ENCODE results near the gene MTFR1L.

The MTFR1L gene

GRCh38 chr1:25779388-25779787 is 40.4 kb upstream of the MTFR1L start:
- Histone ChIP-seq H3K9me3 (ENCODE audit: control insufficient read depth in 1 of 2, low read length in 2 of 2) (no peaks in the 10 kb centered on the region), H3K36me3 (ENCODE audit: control insufficient read depth in 1 of 2, insufficient read depth in 2 of 2, low read length in 2 of 2) (no peaks in the 10 kb centered on the region), H3K27me3 (ENCODE audit: control insufficient read depth in 1 of 2, insufficient read depth in 2 of 2, low read length in 2 of 2) (no peaks in the 10 kb centered on the region), H3K9ac (ENCODE audit: low read depth in 1 of 2, low read length in 2 of 2) (no peak overlapping the region), H3K4me3 (ENCODE audit: low read depth in 1 of 2, low read length in 2 of 2) (no peak overlapping the region), H3K4me1 (ENCODE audit: control insufficient read depth in 1 of 2, insufficient read depth in 2 of 2, low read length in 2 of 2) (peaks cover 12 to 14% of the 10 kb centered on the region in 2 donors), H3K27ac (ENCODE audit: low read depth, low read length) (no peak overlapping the region)

DNA sequence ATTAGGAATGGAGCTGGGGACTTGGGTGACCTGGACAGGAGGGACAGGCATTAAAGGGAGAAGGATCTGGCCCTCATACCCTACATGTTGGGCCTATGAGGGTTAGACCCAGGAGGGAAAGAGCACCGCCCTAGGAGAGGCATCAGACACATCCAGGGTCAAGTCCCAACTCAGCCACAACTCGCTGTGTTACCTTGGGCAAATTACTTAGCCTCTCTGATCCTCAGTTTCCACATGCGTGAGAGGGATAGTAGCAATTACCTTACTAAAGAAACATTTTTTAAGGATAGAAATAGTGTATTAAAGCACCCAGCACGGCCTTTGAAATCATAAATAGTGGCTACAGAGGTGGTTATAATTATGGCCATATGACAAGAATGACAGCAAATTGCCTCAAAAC is 39.9 kb upstream of the MTFR1L start:
- H3K9ac ChIP-seq (ENCODE audit: low read depth in 1 of 2, low read length in 2 of 2): no peak overlapping the region
- H3K9me3 ChIP-seq (ENCODE audit: control insufficient read depth in 1 of 2, low read length in 2 of 2): no peaks in the 10 kb centered on the region
- no peaks in the 10 kb centered on the region for H3K36me3 ChIP-seq (ENCODE audit: control insufficient read depth in 1 of 2, insufficient read depth in 2 of 2, low read length in 2 of 2)
- no peak overlapping the region for H3K4me3 ChIP-seq (ENCODE audit: low read depth in 1 of 2, low read length in 2 of 2)
- no peaks in the 10 kb centered on the region for H3K27me3 ChIP-seq (ENCODE audit: control insufficient read depth in 1 of 2, insufficient read depth in 2 of 2, low read length in 2 of 2)
- H3K27ac ChIP-seq (ENCODE audit: low read depth, low read length): no peak overlapping the region
- peaks cover 9 to 11% of the 10 kb centered on the region in 2 donors for H3K4me1 ChIP-seq (ENCODE audit: control insufficient read depth in 1 of 2, insufficient read depth in 2 of 2, low read length in 2 of 2)

DNA sequence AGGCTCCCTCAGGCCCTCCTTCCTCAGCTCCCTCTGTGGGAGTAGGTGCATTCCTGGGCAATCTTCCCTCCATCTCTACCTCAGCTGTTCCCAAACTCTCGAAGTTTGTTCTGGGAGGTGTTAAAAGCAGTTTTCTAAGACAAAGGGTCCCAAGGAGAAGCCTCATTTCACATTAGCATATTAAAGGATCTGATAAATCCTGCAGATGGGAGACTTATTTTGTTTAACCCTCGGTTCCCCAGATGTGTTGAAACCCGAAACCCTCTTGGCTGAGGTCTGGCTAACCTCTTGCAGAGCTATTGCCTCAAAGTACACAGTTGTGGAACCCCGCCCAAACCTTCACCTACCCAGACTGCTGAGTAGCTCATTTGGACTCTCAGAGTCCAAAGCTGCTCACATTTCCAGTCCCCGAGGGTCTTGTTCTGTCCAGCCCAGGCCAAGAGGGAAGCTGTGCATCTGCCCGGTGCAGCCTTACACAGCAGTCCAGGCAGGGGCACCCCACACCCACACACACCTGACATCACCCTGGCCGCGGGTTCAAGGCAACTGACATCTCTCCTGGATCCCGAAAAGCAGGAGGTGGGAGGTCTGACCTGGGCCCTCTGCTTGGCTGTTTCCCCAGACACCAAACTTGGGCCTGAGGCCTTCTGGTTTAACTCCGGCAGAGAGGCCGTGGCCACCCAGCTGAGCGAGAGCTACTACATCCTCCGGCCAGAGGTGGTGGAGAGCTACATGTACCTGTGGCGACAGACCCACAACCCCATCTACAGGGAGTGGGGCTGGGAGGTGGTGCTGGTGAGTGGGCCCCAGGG is 39.2 kb upstream of the MTFR1L start:
- H3K9ac ChIP-seq (ENCODE audit: low read depth in 1 of 2, low read length in 2 of 2): no peak overlapping the region
- no peak overlapping the region for H3K27ac ChIP-seq (ENCODE audit: low read depth, low read length)
- H3K36me3 ChIP-seq (ENCODE audit: control insufficient read depth in 1 of 2, insufficient read depth in 2 of 2, low read length in 2 of 2): no peaks in the 10 kb centered on the region
- no peaks in the 10 kb centered on the region for H3K27me3 ChIP-seq (ENCODE audit: control insufficient read depth in 1 of 2, insufficient read depth in 2 of 2, low read length in 2 of 2)
- H3K4me3 ChIP-seq (ENCODE audit: low read depth in 1 of 2, low read length in 2 of 2): no peak overlapping the region
- H3K9me3 ChIP-seq (ENCODE audit: control insufficient read depth in 1 of 2, low read length in 2 of 2): no peaks in the 10 kb centered on the region
- peaks cover 5 to 6% of the 10 kb centered on the region in 2 donors for H3K4me1 ChIP-seq (ENCODE audit: control insufficient read depth in 1 of 2, insufficient read depth in 2 of 2, low read length in 2 of 2)

DNA sequence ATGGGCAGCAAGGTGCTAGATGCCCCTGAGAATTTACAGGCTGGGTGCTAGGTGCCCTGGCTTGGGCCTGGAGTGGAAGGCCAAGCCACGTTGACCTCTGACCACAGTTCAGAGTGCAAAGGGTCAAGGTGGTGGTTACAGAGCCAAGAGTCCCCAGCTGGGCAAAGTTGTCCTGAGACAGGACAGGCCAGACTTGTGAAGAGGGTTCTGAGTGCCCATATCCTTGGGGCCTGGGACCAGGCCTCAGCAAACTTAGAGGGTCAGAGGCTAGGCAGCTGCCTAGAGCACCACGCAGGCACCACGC is 38.7 kb upstream of the MTFR1L start:
- no peak overlapping the region for H3K27ac ChIP-seq (ENCODE audit: low read depth, low read length)

DNA sequence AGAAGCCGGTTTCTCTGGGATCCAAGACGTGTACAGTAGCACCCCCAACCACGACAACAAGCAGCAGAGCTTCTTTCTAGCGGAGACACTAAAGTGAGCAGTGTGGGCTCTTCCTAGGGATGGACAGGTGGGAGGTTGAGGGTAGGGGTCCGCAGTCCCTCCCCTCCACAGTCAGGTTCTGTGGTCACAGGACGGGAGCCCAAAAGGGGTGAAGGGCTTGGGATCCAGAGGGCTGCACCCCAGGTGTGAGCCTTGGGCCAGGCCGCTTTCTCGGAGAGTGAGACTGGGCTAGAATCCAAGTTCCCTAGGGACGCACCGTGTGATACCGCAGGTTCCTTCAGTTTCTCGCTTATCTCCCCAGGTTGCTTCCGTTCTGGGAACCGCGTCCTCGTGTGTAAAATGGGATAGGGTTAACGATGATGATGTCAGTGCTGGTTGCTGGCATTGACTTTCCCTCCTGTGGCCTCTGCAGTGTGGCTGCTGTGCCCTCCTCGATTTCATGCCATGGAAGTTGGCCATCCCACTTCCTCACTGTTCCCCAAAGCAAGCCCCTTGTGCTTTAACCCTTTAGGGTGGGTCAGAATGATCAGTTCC is 37.0 kb upstream of the MTFR1L start:
- Histone ChIP-seq H3K9ac (ENCODE audit: low read depth in 1 of 2, low read length in 2 of 2) (no peak overlapping the region), H3K9me3 (ENCODE audit: control insufficient read depth in 1 of 2, low read length in 2 of 2) (no peaks in the 10 kb centered on the region), H3K27me3 (ENCODE audit: control insufficient read depth in 1 of 2, insufficient read depth in 2 of 2, low read length in 2 of 2) (no peaks in the 10 kb centered on the region), H3K27ac (ENCODE audit: low read depth, low read length) (no peak overlapping the region), H3K36me3 (ENCODE audit: control insufficient read depth in 1 of 2, insufficient read depth in 2 of 2, low read length in 2 of 2) (peaks cover 0 to 4% of the 10 kb centered on the region in 2 donors), H3K4me3 (ENCODE audit: low read depth in 1 of 2, low read length in 2 of 2) (no peak overlapping the region), H3K4me1 (ENCODE audit: control insufficient read depth in 1 of 2, insufficient read depth in 2 of 2, low read length in 2 of 2) (peaks cover 4 to 6% of the 10 kb centered on the region in 2 donors)

More for the DNA sequence above, 38.7 kb upstream of the MTFR1L start:
- no peak overlapping the region for H3K4me3 ChIP-seq (ENCODE audit: low read depth in 1 of 2, low read length in 2 of 2)
- no peaks in the 10 kb centered on the region for H3K36me3 ChIP-seq (ENCODE audit: control insufficient read depth in 1 of 2, insufficient read depth in 2 of 2, low read length in 2 of 2)
- no peak overlapping the region for H3K9ac ChIP-seq (ENCODE audit: low read depth in 1 of 2, low read length in 2 of 2)
- H3K4me1 ChIP-seq (ENCODE audit: control insufficient read depth in 1 of 2, insufficient read depth in 2 of 2, low read length in 2 of 2): peaks cover 4 to 6% of the 10 kb centered on the region in 2 donors
- H3K9me3 ChIP-seq (ENCODE audit: control insufficient read depth in 1 of 2, low read length in 2 of 2): no peaks in the 10 kb centered on the region
- H3K27me3 ChIP-seq (ENCODE audit: control insufficient read depth in 1 of 2, insufficient read depth in 2 of 2, low read length in 2 of 2): no peaks in the 10 kb centered on the region

- Histone ChIP-seq H3K9ac (ENCODE audit: low read depth in 1 of 2, low read length in 2 of 2) (no peak overlapping the region), H3K9me3 (ENCODE audit: control insufficient read depth in 1 of 2, low read length in 2 of 2) (no peaks in the 10 kb centered on the region), H3K27ac (ENCODE audit: low read depth, low read length) (no peak overlapping the region), H3K4me3 (ENCODE audit: low read depth in 1 of 2, low read length in 2 of 2) (no peak overlapping the region), H3K4me1 (ENCODE audit: control insufficient read depth in 1 of 2, insufficient read depth in 2 of 2, low read length in 2 of 2) (peaks cover 4 to 6% of the 10 kb centered on the region in 2 donors), H3K27me3 (ENCODE audit: control insufficient read depth in 1 of 2, insufficient read depth in 2 of 2, low read length in 2 of 2) (no peaks in the 10 kb centered on the region), H3K36me3 (ENCODE audit: control insufficient read depth in 1 of 2, insufficient read depth in 2 of 2, low read length in 2 of 2) (peaks cover 0 to 4% of the 10 kb centered on the region in 2 donors)
Observed at GRCh38 chr1:25784575-25785051, 35.1 kb upstream of the MTFR1L start.

GRCh38 chr1:25785333-25786067 is 34.3 kb upstream of the MTFR1L start:
- Histone ChIP-seq H3K4me3 (ENCODE audit: low read depth in 1 of 2, low read length in 2 of 2) (no peak overlapping the region), H3K9me3 (ENCODE audit: control insufficient read depth in 1 of 2, low read length in 2 of 2) (no peaks in the 10 kb centered on the region), H3K4me1 (ENCODE audit: control insufficient read depth in 1 of 2, insufficient read depth in 2 of 2, low read length in 2 of 2) (peaks cover 3% of the 10 kb centered on the region in 2 donors), H3K27me3 (ENCODE audit: control insufficient read depth in 1 of 2, insufficient read depth in 2 of 2, low read length in 2 of 2) (no peaks in the 10 kb centered on the region), H3K27ac (ENCODE audit: low read depth, low read length) (no peak overlapping the region), H3K9ac (ENCODE audit: low read depth in 1 of 2, low read length in 2 of 2) (no peak overlapping the region), H3K36me3 (ENCODE audit: control insufficient read depth in 1 of 2, insufficient read depth in 2 of 2, low read length in 2 of 2) (peaks cover 0 to 4% of the 10 kb centered on the region in 2 donors)

- Histone ChIP-seq H3K27ac (ENCODE audit: low read depth, low read length) (no peak overlapping the region), H3K36me3 (ENCODE audit: control insufficient read depth in 1 of 2, insufficient read depth in 2 of 2, low read length in 2 of 2) (peaks cover 0 to 4% of the 10 kb centered on the region in 2 donors), H3K4me3 (ENCODE audit: low read depth in 1 of 2, low read length in 2 of 2) (no peak overlapping the region), H3K9me3 (ENCODE audit: control insufficient read depth in 1 of 2, low read length in 2 of 2) (no peaks in the 10 kb centered on the region), H3K9ac (ENCODE audit: low read depth in 1 of 2, low read length in 2 of 2) (no peak overlapping the region), H3K4me1 (ENCODE audit: control insufficient read depth in 1 of 2, insufficient read depth in 2 of 2, low read length in 2 of 2) (no peaks in the 10 kb centered on the region), H3K27me3 (ENCODE audit: control insufficient read depth in 1 of 2, insufficient read depth in 2 of 2, low read length in 2 of 2) (no peaks in the 10 kb centered on the region)
Observed at GRCh38 chr1:25786887-25787759, 32.6 kb upstream of the MTFR1L start.

DNA sequence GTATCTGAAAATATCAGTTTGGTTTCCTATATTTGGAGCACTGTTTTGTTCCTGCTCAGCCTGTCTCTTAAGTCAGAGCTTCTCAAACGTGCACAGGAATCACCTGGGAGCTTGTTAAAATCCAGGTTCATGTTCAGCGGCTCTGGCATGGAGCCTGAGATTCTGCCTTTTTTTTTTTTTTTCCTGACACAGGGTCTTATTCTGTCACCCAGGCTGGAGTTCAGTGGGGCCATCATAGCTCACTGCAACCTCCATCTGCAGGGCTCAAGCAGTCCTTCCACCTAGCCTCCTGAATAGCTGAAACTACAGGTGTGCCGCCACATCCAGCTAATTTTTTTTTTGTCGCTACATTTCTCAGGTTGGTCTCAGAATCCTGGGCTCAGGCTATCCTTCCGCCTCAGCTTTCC is 32.0 kb upstream of the MTFR1L start:
- Histone ChIP-seq H3K27me3 (ENCODE audit: control insufficient read depth in 1 of 2, insufficient read depth in 2 of 2, low read length in 2 of 2) (no peaks in the 10 kb centered on the region), H3K4me3 (ENCODE audit: low read depth in 1 of 2, low read length in 2 of 2) (no peak overlapping the region), H3K4me1 (ENCODE audit: control insufficient read depth in 1 of 2, insufficient read depth in 2 of 2, low read length in 2 of 2) (no peaks in the 10 kb centered on the region), H3K36me3 (ENCODE audit: control insufficient read depth in 1 of 2, insufficient read depth in 2 of 2, low read length in 2 of 2) (peaks cover 0 to 4% of the 10 kb centered on the region in 2 donors), H3K9ac (ENCODE audit: low read depth in 1 of 2, low read length in 2 of 2) (no peak overlapping the region), H3K27ac (ENCODE audit: low read depth, low read length) (no peak overlapping the region), H3K9me3 (ENCODE audit: control insufficient read depth in 1 of 2, low read length in 2 of 2) (no peaks in the 10 kb centered on the region)
